ENCODE measurements around the gene NAALADL2.

DNA sequence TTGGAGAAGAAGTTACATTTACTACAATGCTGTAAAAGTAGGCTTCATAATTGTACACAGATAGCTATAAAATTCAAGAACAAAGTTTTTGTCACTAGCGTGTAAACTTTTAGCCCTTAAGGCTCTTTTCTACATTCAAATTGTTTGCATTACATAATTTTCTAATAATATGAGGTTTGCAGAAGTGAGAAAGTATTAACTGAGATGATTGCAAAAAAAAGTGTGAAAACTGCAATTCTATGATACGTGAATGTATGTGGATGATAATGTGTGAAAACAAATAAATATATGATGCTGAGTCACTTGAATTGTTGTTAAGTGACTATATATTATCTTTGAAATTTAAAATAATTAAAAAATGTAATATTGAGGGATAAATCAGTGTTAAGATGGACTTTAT lies 557.5 kb downstream of the NAALADL2 start:
- TF ChIP-seq, protein P1, sequence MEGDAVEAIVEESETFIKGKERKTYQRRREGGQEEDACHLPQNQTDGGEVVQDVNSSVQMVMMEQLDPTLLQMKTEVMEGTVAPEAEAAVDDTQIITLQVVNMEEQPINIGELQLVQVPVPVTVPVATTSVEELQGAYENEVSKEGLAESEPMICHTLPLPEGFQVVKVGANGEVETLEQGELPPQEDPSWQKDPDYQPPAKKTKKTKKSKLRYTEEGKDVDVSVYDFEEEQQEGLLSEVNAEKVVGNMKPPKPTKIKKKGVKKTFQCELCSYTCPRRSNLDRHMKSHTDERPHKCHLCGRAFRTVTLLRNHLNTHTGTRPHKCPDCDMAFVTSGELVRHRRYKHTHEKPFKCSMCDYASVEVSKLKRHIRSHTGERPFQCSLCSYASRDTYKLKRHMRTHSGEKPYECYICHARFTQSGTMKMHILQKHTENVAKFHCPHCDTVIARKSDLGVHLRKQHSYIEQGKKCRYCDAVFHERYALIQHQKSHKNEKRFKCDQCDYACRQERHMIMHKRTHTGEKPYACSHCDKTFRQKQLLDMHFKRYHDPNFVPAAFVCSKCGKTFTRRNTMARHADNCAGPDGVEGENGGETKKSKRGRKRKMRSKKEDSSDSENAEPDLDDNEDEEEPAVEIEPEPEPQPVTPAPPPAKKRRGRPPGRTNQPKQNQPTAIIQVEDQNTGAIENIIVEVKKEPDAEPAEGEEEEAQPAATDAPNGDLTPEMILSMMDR (IDR thresholded peaks at IDR 0.05): no peak
- TF ChIP-seq RFX5 (IDR thresholded peaks at IDR 0.05) (no peak), EP300 (IDR thresholded peaks at IDR 0.05) (no peak), NFE2L2 (conservative IDR thresholded peaks at IDR 0.05; ENCODE audit: low read length) (no peak), FOSL2 (IDR thresholded peaks at IDR 0.05) (no peak), FOSL2 (CRISPR knock-in tag; IDR thresholded peaks at IDR 0.05) (no peak), BHLHE40 (IDR thresholded peaks at IDR 0.05; ENCODE audit: low read depth, low read length) (no peak), CBX8 (IDR thresholded peaks at IDR 0.05) (no peak), RCOR1 (IDR thresholded peaks at IDR 0.05; ENCODE audit: low read depth, low read length) (no peak), MAFK (IDR thresholded peaks at IDR 0.05; ENCODE audit: partially characterized antibody) (no peak), POLR2A (IDR thresholded peaks at IDR 0.05; ENCODE audit: low read length) (no peak)
- TF ChIP-seq, protein P2, sequence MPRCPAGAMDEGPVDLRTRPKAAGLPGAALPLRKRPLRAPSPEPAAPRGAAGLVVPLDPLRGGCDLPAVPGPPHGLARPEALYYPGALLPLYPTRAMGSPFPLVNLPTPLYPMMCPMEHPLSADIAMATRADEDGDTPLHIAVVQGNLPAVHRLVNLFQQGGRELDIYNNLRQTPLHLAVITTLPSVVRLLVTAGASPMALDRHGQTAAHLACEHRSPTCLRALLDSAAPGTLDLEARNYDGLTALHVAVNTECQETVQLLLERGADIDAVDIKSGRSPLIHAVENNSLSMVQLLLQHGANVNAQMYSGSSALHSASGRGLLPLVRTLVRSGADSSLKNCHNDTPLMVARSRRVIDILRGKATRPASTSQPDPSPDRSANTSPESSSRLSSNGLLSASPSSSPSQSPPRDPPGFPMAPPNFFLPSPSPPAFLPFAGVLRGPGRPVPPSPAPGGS (IDR thresholded peaks at IDR 0.05): no peak

Measured in A549 (cell line).